ENCODE measurements around the gene ADGRG6.

- TF ChIP-seq CTCF (IDR thresholded peaks at IDR 0.05), result no peak
- TF ChIP-seq POLR2AphosphoS5 (IDR thresholded peaks at IDR 0.05), result no peak
- TF ChIP-seq POLR2A (IDR thresholded peaks at IDR 0.05), result no peak
Observed at GRCh38 chr6:142279350-142280180, 22.2 kb upstream of the ADGRG6 start.

Measured in breast epithelium (tissue), 3 donors.